Measurements from ENCODE around the gene DCLK1. TPM values are rescaled to one million over a fixed set of nuclear protein-coding genes. Genes with fewer than 3 reads are reported as not detected.

Gene DCLK1
- total RNA-seq, 1 experiment from 2014 or later, result 1.4 TPM

- Histone ChIP-seq H3K9me2 (ENCODE audit: insufficient read depth) (no peaks in the 10 kb centered on the region), H3K79me2 (ENCODE audit: low read depth) (no peaks in the 10 kb centered on the region), H3K27me3 (ENCODE audit: insufficient read depth, low read depth) (no peaks in the 10 kb centered on the region), H2AFZ (no peak overlapping the region), H3K27ac (no peak overlapping the region), H3K36me3 (ENCODE audit: low read depth) (no peaks in the 10 kb centered on the region), H3K4me3 (no peak overlapping the region), H3K9me3 (ENCODE audit: insufficient read depth, low read depth) (no peaks in the 10 kb centered on the region), H4K20me1 (ENCODE audit: insufficient read depth) (no peaks in the 10 kb centered on the region), H3K4me1 (replicated peaks; ENCODE audit: insufficient read depth) (peaks cover 8% of the 10 kb centered on the region; the same call in 1 of the 2 replicates), H3K4me2 (no peak overlapping the region), H3F3A (ENCODE audit: insufficient read depth, low read depth) (no peaks in the 10 kb centered on the region)
- ChIA-PET CTCF (interaction anchor here (0.7 kb wide), 1 partner anchor 28 kb away, joined by 15 read pairs; no protein-coding TSS in a partner anchor), POLR2A (ENCODE audit: unreplicated experiment) (no interaction called here)
- intact Hi-C loops (cut with micrococcal nuclease; ENCODE audit: unreplicated experiment), result no loop called here
- no peak for TF ChIP-seq EZH2 (IDR thresholded peaks at IDR 0.05; ENCODE audit: low read depth)
- TF ChIP-seq CTCF (conservative IDR thresholded peaks at IDR 0.05), result no peak
- DNase-seq, result no peak
- BruUV-seq (replicated peaks), result no TSS peak
Observed at GRCh38 chr13:35965226-35965927, 165.8 kb downstream of the DCLK1 start.

- Histone ChIP-seq H3K4me3 (no peak overlapping the region), H2AFZ (no peak overlapping the region), H3F3A (ENCODE audit: insufficient read depth, low read depth) (no peaks in the 10 kb centered on the region), H3K4me2 (no peak overlapping the region), H3K9me2 (ENCODE audit: insufficient read depth) (no peaks in the 10 kb centered on the region), H3K4me1 (replicated peaks; ENCODE audit: insufficient read depth) (peaks cover 8% of the 10 kb centered on the region; the same call in 1 of the 2 replicates), H4K20me1 (ENCODE audit: insufficient read depth) (no peaks in the 10 kb centered on the region), H3K27me3 (ENCODE audit: insufficient read depth, low read depth) (no peaks in the 10 kb centered on the region), H3K27ac (no peak overlapping the region), H3K79me2 (ENCODE audit: low read depth) (no peaks in the 10 kb centered on the region), H3K9me3 (ENCODE audit: insufficient read depth, low read depth) (no peaks in the 10 kb centered on the region), H3K36me3 (ENCODE audit: low read depth) (no peaks in the 10 kb centered on the region)
- ChIA-PET CTCF (no interaction called here), POLR2A (ENCODE audit: unreplicated experiment) (no interaction called here)
- intact Hi-C loops (cut with micrococcal nuclease; ENCODE audit: unreplicated experiment), result no loop called here
- TF ChIP-seq EZH2 (IDR thresholded peaks at IDR 0.05; ENCODE audit: low read depth) (no peak), CTCF (conservative IDR thresholded peaks at IDR 0.05) (no peak)
- BruUV-seq (replicated peaks), result no TSS peak
- DNase-seq, result no peak
Observed at GRCh38 chr13:35964863-35965180, 166.4 kb downstream of the DCLK1 start.

GRCh38 chr13:35964011-35964862 is 166.9 kb downstream of the DCLK1 start:
- peaks cover 8% of the 10 kb centered on the region; the same call in 1 of the 2 replicates for H3K4me1 ChIP-seq (replicated peaks; ENCODE audit: insufficient read depth)
- no peak for DNase-seq
- no peak overlapping the region for H2AFZ ChIP-seq
- no peaks in the 10 kb centered on the region for H3K27me3 ChIP-seq (ENCODE audit: insufficient read depth, low read depth)
- H3K9me2 ChIP-seq (ENCODE audit: insufficient read depth), result no peaks in the 10 kb centered on the region
- H3K36me3 ChIP-seq (ENCODE audit: low read depth), result no peaks in the 10 kb centered on the region
- no peak for TF ChIP-seq EZH2 (IDR thresholded peaks at IDR 0.05; ENCODE audit: low read depth)
- no peak for TF ChIP-seq CTCF (conservative IDR thresholded peaks at IDR 0.05)
- no peak overlapping the region for H3K27ac ChIP-seq
- intact Hi-C loops (cut with micrococcal nuclease; ENCODE audit: unreplicated experiment), result no loop called here
- no peak overlapping the region for H3K4me2 ChIP-seq
- H3K9me3 ChIP-seq (ENCODE audit: insufficient read depth, low read depth), result no peaks in the 10 kb centered on the region
- no peaks in the 10 kb centered on the region for H4K20me1 ChIP-seq (ENCODE audit: insufficient read depth)
- BruUV-seq (replicated peaks), result no TSS peak
- no peak overlapping the region for H3K4me3 ChIP-seq
- ChIA-PET POLR2A (ENCODE audit: unreplicated experiment) (no interaction called here), CTCF (no interaction called here)
- H3F3A ChIP-seq (ENCODE audit: insufficient read depth, low read depth), result no peaks in the 10 kb centered on the region
- H3K79me2 ChIP-seq (ENCODE audit: low read depth), result no peaks in the 10 kb centered on the region
